Fibroblast of skin of right biceps (primary cell): ENCODE measurements around the gene TRIM25.

ENCODE experiments used
- DNase-seq: peaks from one replicate; pipeline ENCODE4 v3.0.0-alpha.2; 2013

Gene TRIM25

DNA sequence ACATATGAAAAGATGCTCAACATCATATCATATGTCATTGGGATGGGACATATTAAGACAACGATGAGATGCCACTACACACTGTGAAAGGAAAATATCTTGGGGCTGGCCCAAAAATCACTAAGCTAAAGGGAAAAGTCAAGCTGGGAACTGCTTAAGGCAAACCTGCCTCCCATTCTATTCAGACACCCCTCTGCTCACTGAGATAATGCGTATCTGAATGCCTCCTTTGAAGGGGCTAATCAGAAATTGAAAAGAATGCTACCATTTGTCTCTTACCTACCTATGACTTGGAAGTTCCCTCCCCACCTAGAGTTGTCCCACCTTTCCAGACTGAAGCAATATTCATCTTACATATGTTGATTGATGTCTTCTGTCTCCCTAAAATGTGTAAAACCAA lies 11.2 kb upstream of the TRIM25 start:
- no peak for DNase-seq

DNA sequence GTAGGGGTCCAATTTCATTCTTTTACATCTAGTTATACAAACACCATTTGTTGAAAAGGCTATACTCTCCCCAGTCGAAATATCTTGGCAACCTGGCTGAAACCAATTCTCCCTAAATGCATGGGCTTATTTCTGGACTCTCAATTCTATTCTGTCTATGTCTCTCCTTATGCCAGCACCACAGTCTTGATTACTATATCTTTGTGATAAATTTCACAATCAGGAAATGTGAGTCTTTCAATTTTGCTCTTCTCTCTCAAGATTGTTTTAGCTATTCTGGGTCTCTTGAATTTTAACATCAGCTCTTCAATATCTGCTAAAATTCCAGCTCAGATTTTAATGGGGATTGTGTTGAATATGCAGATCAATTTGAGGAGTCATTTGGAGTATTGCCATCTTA lies 5.9 kb upstream of the TRIM25 start:
- no peak for DNase-seq

DNA sequence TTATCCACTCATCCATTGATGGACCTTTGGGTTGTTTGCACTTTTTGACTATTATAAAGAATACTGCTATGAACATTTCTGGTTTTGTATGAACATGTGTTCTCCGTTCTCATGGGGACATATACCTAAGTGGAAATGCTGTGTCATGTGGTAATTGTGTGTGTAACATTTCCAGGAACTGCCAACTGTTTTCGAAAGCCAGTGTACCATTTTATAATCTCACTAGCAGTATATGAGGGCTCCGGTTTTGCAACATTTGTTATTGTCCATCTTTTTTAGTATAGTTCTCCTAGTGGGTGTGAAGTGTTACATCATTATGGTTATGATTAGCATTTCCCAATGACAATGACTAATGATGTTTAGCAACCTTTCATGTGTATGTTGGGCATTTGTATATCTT lies 5.1 kb upstream of the TRIM25 start:
- no peak for DNase-seq

- DNase-seq, result no peak
These were observed 3.9 kb upstream of the TRIM25 start for GRCh38 chr17:56917559-56918296.

GRCh38 chr17:56914581-56915273 lies 878 bp upstream of the TRIM25 start:
- peak; percentile 11 for DNase-seq

- no peak for DNase-seq
These were observed 439 bp downstream of the TRIM25 start for GRCh38 chr17:56913353-56913866.

DNA sequence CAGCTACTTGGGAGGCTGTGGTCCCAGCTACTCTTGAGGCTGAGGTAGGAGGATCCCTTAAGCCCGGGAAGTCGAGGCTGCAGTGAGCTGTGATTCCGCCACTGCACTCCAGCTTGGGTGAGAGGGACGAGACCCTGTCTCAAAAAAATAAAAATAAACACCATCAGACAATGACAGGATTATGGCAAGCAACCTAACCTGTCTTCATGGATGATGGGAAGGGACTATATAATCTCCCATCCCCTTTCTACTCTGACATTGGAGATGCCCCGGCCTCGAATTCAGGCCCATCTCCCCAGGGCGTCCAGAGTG lies 893 bp downstream of the TRIM25 start:
- DNase-seq, result no peak

- DNase-seq, result no peak
These were observed 1.5 kb downstream of the TRIM25 start for GRCh38 chr17:56912105-56912999.

GRCh38 chr17:56910509-56911235 lies 3.2 kb downstream of the TRIM25 start:
- DNase-seq, result no peak

DNA sequence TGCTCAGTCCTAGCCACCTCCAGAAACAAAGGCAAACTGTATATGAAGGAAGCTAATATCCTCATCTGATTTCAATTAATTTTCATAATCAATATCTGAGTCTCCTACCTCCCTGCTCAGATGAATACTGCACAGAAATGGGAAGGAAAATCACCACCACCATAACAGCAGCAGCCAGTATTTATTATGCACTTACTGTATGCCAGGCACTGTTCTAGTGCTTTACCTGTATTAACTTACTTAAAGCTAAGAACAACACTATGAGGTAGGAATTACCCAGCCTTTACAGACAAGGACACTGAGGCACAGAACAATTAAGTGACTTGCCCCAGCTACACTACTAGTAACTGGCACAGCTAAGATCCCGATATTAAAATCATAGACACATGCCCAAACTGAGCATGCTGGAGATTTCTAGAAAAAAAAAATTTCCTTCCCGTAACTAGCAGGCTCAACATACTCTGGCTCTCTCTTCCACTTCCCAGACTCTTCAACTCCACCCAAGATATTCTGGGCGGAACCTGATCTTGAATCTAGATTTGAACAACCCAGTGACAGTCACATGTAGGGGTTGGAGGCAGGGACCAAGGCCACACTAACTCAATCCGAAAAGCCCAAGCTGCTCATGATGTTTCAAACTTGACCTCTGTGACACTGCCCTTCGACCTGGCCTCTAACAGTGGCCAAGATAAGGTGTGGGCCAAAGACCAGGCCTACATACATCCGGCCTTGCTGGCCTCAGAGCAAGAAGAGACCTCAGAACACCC lies 3.9 kb downstream of the TRIM25 start:
- no peak for DNase-seq

DNA sequence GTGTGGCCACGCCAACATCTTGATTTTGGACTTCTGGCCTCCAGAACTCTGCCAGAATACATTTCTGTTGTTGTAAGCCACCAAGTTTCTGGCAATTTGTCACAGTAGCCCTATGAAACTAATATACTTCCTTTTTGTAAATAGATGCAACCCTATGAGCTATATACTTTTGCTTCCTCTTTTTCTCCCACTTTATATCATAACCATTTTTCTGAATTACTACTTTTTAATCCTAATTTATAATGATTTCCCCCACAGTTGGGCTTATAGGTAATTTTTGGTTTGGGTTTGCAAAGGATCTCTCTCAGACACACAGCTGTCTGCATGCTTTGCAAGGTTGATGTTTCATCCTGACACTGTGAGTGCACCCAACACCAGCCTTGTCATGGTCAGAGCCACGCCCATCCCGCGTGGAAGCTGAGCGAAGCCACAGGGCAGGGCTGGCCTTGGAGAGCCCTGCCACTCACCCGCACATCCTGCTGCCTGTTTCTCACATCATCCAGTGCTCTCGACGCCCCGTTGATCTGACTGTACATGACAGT lies 5.8 kb downstream of the TRIM25 start:
- no peak for DNase-seq

- no peak for DNase-seq
These were observed 10.3 kb downstream of the TRIM25 start for GRCh38 chr17:56903560-56903959.

DNA sequence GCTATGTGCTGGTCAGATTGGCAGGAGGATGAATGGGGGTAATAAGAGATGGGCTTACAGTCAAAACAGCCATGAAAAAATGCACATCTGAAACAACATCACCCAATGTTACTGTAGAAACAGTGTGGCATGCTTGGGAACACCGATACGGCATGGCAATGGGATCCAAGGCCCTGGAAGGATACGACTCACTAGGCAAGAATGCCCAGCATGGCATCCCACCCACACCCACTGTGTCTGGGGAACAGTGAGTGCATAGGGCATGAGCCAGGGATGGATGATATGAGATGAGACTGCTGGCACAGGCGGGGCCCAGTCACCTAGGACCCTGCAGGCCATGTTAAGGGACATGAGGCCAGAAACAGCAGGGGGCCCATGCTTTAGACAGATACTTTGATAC lies 11.5 kb downstream of the TRIM25 start:
- peak; percentile 53 for DNase-seq

DNA sequence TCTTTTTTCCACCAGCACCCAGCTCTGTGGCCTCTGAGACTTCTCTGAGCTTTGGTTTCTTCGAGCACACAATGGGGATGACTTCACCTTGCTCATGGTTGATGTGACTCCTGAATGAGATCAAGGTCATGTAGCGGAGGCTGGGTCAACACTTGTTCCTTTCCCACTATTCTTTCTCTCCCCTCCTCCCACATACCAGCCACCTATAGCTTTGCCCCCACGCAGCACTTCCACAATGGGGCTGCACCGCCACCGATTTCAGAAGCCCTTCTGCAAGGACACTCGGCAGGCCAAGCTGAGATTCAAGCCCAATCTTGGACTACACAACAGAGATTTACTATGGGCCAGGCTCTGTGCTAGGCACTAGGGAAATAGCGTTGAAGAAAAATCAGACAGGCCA lies 14.4 kb downstream of the TRIM25 start:
- DNase-seq, result no peak

DNA sequence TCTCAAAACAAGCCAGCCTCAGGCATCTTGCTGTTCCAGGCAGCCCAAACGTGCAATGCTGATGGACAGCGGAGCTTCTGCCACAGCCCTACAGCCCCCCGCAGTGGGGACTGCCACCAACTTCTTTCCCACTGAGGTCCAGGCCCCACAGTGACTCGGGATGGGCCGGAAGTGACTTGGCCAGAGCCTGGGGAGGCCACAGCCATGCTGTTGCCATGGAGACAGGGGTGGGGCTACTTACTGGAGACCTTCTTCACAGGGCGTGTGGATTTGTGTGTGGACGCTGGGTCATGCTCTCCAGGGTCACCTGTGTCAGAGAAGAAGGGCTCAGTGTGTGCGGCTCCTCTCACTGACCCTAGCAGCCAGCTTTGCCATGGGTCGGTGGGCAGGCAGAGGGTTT lies 15.0 kb downstream of the TRIM25 start:
- DNase-seq, result no peak

GRCh38 chr17:56897646-56898424 lies 16.0 kb downstream of the TRIM25 start:
- no peak for DNase-seq

GRCh38 chr17:56896968-56897359 lies 16.9 kb downstream of the TRIM25 start:
- no peak for DNase-seq

DNA sequence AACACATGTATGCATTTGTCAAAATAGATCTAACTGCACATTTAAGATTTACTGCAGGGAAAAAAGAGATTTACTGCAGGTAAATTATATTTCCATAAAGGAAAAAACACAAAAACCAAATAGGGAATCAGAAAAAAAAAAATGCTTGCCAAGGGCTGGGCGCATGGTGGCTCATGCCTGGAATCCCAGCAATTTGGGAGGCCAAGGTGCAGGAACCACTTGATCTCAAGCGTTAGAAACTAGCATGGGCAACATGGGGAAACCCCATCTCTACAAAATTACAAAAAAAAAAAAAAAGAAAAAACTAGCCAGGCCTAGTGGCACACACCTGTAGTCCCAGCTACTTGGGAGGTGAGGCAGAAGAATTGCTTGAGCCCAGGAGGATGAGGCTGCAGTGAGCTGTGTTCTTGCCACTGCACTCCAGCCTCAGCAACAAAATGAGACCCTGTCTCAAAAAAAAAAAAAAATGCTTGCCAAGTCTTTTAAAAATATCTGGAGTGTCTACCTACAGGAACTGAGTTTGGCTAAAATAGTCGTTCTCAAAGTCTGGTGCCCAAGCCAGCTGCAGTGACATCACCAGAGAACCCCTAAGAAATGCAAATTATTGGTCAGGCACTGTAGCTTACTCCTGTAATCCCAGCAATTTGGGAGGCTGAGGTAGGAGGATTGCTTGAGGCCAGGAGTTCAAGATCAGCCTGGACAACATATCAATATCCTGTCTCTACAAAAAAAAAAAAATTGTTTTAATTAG lies 17.5 kb downstream of the TRIM25 start:
- DNase-seq, result no peak

DNA sequence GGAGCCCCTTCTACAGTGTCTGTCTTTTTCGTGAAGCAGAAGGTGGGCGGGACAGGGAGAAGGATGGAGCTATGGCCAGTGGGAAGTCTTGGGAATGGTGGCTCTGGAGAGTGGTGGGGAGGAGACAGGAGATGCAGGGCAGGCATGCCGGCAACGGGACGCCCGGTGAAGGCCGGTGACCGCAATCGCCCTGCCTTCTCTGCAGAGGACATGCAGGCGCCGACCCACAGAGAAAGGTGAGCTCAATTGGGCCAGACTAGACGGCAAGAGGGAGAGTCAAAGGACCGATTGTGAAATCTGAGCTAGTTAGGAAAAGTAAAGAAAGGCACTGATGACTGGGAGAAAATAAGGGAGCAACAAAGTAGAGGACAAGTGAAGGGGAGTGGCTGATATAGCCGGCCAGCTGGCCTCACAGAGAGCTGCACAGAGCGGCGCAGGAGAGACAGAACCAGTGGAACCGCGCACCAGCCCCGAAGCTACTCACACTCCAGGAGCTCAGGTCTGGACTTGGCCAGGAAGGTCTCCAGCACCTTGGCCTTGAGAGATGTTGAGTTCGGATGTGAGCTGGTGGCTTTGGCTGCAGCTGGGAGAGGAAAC lies 18.9 kb downstream of the TRIM25 start:
- DNase-seq, result no peak

DNA sequence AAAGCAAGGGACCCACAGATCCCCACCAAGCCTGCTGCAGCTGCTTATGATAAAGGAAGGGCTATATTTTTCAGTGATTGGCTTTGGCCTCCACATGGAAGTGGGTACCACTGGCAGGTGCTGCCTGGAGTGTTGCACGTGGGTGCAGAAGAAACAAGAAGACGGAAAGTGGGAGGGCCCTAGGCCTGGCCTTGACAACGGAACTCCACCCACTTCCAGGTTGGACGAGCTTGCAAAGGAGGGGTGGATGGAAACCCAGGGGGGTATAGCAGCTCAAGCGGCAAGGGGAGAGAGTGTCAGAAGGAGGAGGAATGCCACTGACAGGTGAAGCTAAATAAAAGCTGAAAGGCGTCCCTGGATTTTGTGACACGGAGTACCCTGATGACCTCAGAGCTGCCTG lies 20.3 kb downstream of the TRIM25 start:
- DNase-seq, result no peak
